B cell (primary cell): ENCODE measurements around the gene HTR6. TPM values are rescaled to one million over a fixed set of nuclear protein-coding genes. Genes with fewer than 3 reads are reported as not detected.
"Not testable (repeated sequence)": the region's sequence is repeated elsewhere in the genome, so short reads cannot be mapped to it uniquely, and the experiment has no call there.

ENCODE experiments used
- ATAC-seq: fragments of 200-7000 bp; cut with Tn5 transposase; one replicate; pipeline ENCODE4 v1.10.0; 2021; ENCODE audit warnings: low read depth, mild to moderate bottlenecking, moderate number of reproducible peaks, moderate library complexity
- CTCF ChIA-PET: fragments of 350-600 bp; sonication (Branson Sonifier 250); formaldehyde crosslinking; loops from one replicate; lab custom pipeline; 2021; ENCODE audit warnings: antibody characterized with exemption, inconsistent platforms; lab: Charles Lee
- POLR2A ChIA-PET: fragments of 350-600 bp; sonication (Branson Sonifier 250); formaldehyde crosslinking; loops from one replicate; lab custom pipeline; 2021; ENCODE audit warnings: antibody characterized with exemption; lab: Charles Lee
- DNase-seq: peaks from one replicate; pipeline ENCODE4 v3.0.0; 2013
- H2AFZ ChIP-seq: 2 replicates; pipeline ENCODE4 v1.6.1; 2012; ENCODE audit warnings: mild to moderate bottlenecking, low read depth, low read length; ENCODE audit not compliant: insufficient read depth, poor library complexity, severe bottlenecking
- H3K27ac ChIP-seq, 2 donors: 1 replicate in 1 of 2; 2 replicates in 1 of 2; pipeline ENCODE4 v1.5.1; 2012 to 2013; ENCODE audit warnings: low read length in 2 of 2, mild to moderate bottlenecking in 2 of 2, moderate library complexity in 1 of 2
- H3K27me3 ChIP-seq, 4 experiments: fragments of 200-600 bp in 1 of 4; sonication (generic) in 1 of 4; replicated peaks in 1 of 4; 1 replicate in 2 of 4; 2 replicates in 2 of 4; pipeline versions ENCODE4 v1.6.1 to v1.7.0; 2013 to 2016; ENCODE audit warnings: low read length in 3 of 4, mild to moderate bottlenecking in 2 of 4, mixed read lengths in 1 of 4, moderate library complexity in 1 of 4; ENCODE audit not compliant: insufficient read depth in 4 of 4, control insufficient read depth in 3 of 4; ENCODE audit errors: control extremely low read depth in 1 of 4
- H3K36me3 ChIP-seq, 2 experiments: replicated peaks in 1 of 2; 1 replicate in 1 of 2; 2 replicates in 1 of 2; pipeline versions ENCODE4 v1.6.1 to v1.7.1; 2013; ENCODE audit warnings: low read length in 1 of 2; ENCODE audit not compliant: insufficient read depth in 2 of 2, control insufficient read depth in 1 of 2; ENCODE audit errors: control extremely low read depth in 1 of 2, extremely low read depth in 1 of 2
- H3K4me1 ChIP-seq, 2 donors: fragments of 200-600 bp in 1 of 2; sonication (generic) in 1 of 2; 1 replicate in 1 of 2; 2 replicates in 1 of 2; pipeline versions ENCODE4 v1.5.1 to v1.6.1; 2013 to 2017; ENCODE audit warnings: low read length in 2 of 2; ENCODE audit not compliant: control insufficient read depth in 2 of 2, insufficient read depth in 2 of 2
- H3K4me2 ChIP-seq: replicated peaks from 2 replicates; pipeline ENCODE3; 2012; ENCODE audit warnings: mild to moderate bottlenecking, low read depth, low read length; ENCODE audit not compliant: poor library complexity, severe bottlenecking
- H3K4me3 ChIP-seq, 5 experiments: fragments of 200-600 bp in 1 of 5; sonication (generic) in 1 of 5; 1 replicate in 3 of 5; 2 replicates in 2 of 5; pipeline versions ENCODE4 v1.5.1 to v1.7.0; 2011 to 2016; ENCODE audit warnings: low read length in 4 of 5, mild to moderate bottlenecking in 4 of 5, low read depth in 2 of 5, control low read depth in 1 of 5, moderate library complexity in 1 of 5; ENCODE audit not compliant: insufficient read depth in 1 of 5; ENCODE audit errors: control extremely low read depth in 1 of 5, extremely low read depth in 1 of 5
- H3K79me2 ChIP-seq: fragments of 200-600 bp; sonication (generic); one replicate; pipeline ENCODE4 v1.6.0; 2016; ENCODE audit warnings: low read length; ENCODE audit not compliant: control insufficient read depth, insufficient read depth
- H3K9ac ChIP-seq: fragments of 200-600 bp; sonication (generic); 2 replicates; pipeline ENCODE4 v1.6.1; 2017; ENCODE audit warnings: mild to moderate bottlenecking, low read length, moderate library complexity
- H3K9me3 ChIP-seq, 3 donors: one replicate each; pipeline versions ENCODE4 v1.6.1 to v1.7.1; 2013; ENCODE audit warnings: low read length in 2 of 3; ENCODE audit not compliant: control insufficient read depth in 2 of 3, insufficient read depth in 1 of 3; ENCODE audit errors: control extremely low read depth in 1 of 3
- H4K20me1 ChIP-seq: 2 replicates; pipeline ENCODE4 v1.6.0; 2012; ENCODE audit warnings: mild to moderate bottlenecking, low read length; ENCODE audit not compliant: insufficient read depth, control insufficient read depth, poor library complexity, severe bottlenecking
- H3K27ac Mint-ChIP-seq: one replicate; pipeline ENCODE4 v1.8.0; 2021; ENCODE audit warnings: mixed read lengths
- H3K27me3 Mint-ChIP-seq: one replicate; pipeline ENCODE4 v1.8.0; 2021; ENCODE audit warnings: mixed read lengths
- H3K4me1 Mint-ChIP-seq: one replicate; pipeline ENCODE4 v1.8.0; 2021; ENCODE audit warnings: mixed read lengths
- H3K4me3 Mint-ChIP-seq: one replicate; pipeline ENCODE4 v1.8.0; 2021; ENCODE audit warnings: mixed read lengths
- H3K9me3 Mint-ChIP-seq: one replicate; pipeline ENCODE4 v1.8.0; 2022; ENCODE audit warnings: mixed read lengths; ENCODE audit not compliant: insufficient read depth
- EZH2 ChIP-seq: IDR thresholded peaks from 2 replicates; pipeline ENCODE4 v1.6.1; 2012; ENCODE audit warnings: borderline replicate concordance, low read depth, mild to moderate bottlenecking, moderate library complexity, low read length; ENCODE audit not compliant: insufficient read depth, poor library complexity, severe bottlenecking
- WGBS: methylation state at CpG from one replicate; pipeline ENCODE4 v1.1.5; 2013; ENCODE audit warnings: missing lambda C conversion rate; ENCODE audit not compliant: insufficient coverage; 5-methylcytosine and 5-hydroxymethylcytosine counted together
- intact Hi-C: fragments of 100-400 bp; cut with micrococcal nuclease; formaldehyde crosslinking; loops from one replicate; pipeline ENCODE4 v1.10.0; 2022
- polyA plus RNA-seq: library from polyadenylated mRNA; depleted of rRNA; stranded (reverse); fragments of >200 nt; gene quantifications from 2 replicates; pipeline ENCODE4 v1.2.3, GENCODE V29; 2012
- total RNA-seq, 2 donors: library from RNA; stranded (reverse); fragments of 120-200 nt in 1 of 2; gene quantifications; 1 replicate in 1 of 2; 2 replicates in 1 of 2; pipeline versions ENCODE4 v1.2.3 to v1.2.4, GENCODE V29; 2013 to 2022
- TF ChIP-seq, protein P1 (sequence below): fragments of 200-600 bp; IDR thresholded peaks from one replicate; pipeline ENCODE4 v1.8.0; 2022; ENCODE audit warnings: antibody characterized with exemption, mild to moderate bottlenecking

The HTR6 gene
- total and polyA plus RNA-seq, 2 donors (not counting 1 experiment from before 2014, with no cell fraction given) = not detected

DNA sequence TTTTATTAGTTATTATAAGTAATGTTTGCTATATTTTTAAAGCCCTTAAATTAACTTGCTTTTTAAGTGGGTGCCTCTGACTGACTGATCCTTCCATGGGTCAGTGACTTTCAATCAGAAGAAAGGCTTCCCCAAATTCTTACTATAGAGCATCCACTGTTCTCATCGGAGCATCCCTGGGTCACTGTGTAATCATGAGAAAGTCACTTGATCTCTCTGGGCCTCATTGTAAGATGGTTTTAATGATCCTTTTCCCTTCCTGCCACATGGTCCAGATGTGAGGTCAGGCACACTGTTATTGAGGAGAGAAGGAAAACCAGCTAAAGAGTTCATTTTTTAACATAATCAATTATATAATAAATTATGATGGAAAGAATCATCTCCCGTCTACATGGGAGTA lies 31.6 kb upstream of the HTR6 start:
- ChIA-PET CTCF (no interaction called here), POLR2A (no interaction called here)
- H3K36me3 ChIP-seq = peaks cover 0 to 14% of the 10 kb centered on the region in 2 experiments
- H2AFZ ChIP-seq = no peak overlapping the region
- H4K20me1 ChIP-seq = no peaks in the 10 kb centered on the region
- Mint-ChIP-seq H3K4me3 (no peak overlapping the region), H3K4me1 (no peaks in the 10 kb centered on the region), H3K27ac (no peak overlapping the region), H3K9me3 (no peaks in the 10 kb centered on the region), H3K27me3 (no peaks in the 10 kb centered on the region)
- ATAC-seq (no peak), DNase-seq (no peak)
- WGBS = 100% methylated on average over 1 of the region's 2 CpGs
- no peak overlapping the region for H3K4me2 ChIP-seq
- intact Hi-C loops = no loop called here
- no peak overlapping the region for H3K9ac ChIP-seq
- H3K27me3 ChIP-seq = no peaks in the 10 kb centered on the region
- no peaks in the 10 kb centered on the region for H3K79me2 ChIP-seq
- no peak overlapping the region for H3K27ac ChIP-seq
- TF ChIP-seq, protein P1, sequence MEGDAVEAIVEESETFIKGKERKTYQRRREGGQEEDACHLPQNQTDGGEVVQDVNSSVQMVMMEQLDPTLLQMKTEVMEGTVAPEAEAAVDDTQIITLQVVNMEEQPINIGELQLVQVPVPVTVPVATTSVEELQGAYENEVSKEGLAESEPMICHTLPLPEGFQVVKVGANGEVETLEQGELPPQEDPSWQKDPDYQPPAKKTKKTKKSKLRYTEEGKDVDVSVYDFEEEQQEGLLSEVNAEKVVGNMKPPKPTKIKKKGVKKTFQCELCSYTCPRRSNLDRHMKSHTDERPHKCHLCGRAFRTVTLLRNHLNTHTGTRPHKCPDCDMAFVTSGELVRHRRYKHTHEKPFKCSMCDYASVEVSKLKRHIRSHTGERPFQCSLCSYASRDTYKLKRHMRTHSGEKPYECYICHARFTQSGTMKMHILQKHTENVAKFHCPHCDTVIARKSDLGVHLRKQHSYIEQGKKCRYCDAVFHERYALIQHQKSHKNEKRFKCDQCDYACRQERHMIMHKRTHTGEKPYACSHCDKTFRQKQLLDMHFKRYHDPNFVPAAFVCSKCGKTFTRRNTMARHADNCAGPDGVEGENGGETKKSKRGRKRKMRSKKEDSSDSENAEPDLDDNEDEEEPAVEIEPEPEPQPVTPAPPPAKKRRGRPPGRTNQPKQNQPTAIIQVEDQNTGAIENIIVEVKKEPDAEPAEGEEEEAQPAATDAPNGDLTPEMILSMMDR = no peak
- no peak for TF ChIP-seq EZH2
- no peaks in the 10 kb centered on the region for H3K4me1 ChIP-seq
- no peaks in the 10 kb centered on the region for H3K9me3 ChIP-seq
- no peak overlapping the region for H3K4me3 ChIP-seq

DNA sequence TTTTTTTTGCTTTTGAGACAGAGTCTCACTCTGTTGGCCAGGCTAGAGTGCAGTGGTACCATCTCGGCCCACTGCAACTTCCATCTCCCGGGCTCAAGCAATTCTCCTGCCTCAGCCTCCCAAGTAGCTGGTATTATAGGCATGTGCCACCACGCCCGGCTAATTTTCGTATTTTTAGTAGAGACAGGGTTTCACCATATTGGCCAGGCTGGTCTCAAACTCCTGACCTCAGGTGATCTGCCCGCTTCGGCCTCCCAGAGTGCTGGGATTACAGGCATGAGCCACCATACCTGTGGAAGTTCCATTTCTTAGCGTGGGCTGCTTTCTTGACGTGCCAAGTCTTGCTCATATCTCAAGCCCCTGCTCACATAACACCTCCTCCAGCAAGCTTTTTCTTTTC lies 29.6 kb upstream of the HTR6 start:
- H3K27ac ChIP-seq, H3K9ac ChIP-seq, H3K4me1 ChIP-seq, H3K4me3 Mint-ChIP-seq, DNase-seq, H3K9me3 Mint-ChIP-seq, H3K27me3 ChIP-seq, H3K4me1 Mint-ChIP-seq, ATAC-seq, H3K27me3 Mint-ChIP-seq, intact Hi-C loops, H3K4me2 ChIP-seq, H4K20me1 ChIP-seq, H3K27ac Mint-ChIP-seq, H3K4me3 ChIP-seq, H3K79me2 ChIP-seq, H3K36me3 ChIP-seq, H3K9me3 ChIP-seq, H2AFZ ChIP-seq: not testable (repeated sequence)
- ChIA-PET CTCF (interaction anchor here (0.7 kb wide), 1 partner anchor 12 kb away, joined by 3 read pairs; no protein-coding TSS in a partner anchor), POLR2A (interaction anchor here (0.7 kb wide), 1 partner anchor 26 kb away, joined by 5 read pairs; no protein-coding TSS in a partner anchor)
- 97% methylated on average over 9 of the region's 9 CpGs for WGBS
